Parathyroid adenoma (tissue), 2 donors: ENCODE data around the gene VCP.
"Not testable (repeated sequence)": the region's sequence is repeated elsewhere in the genome, so short reads cannot be mapped to it uniquely, and the experiment has no call there.

ENCODE experiments used
- H2AFZ ChIP-seq: fragments of 300-600 bp; sonication (generic); one replicate; pipeline ENCODE4 v1.7.0; 2017; ENCODE audit warnings: antibody characterized with exemption, mild to moderate bottlenecking
- H3K27ac ChIP-seq: fragments of 300-600 bp; sonication (generic); one replicate; pipeline ENCODE4 v1.7.0; 2017
- H3K27me3 ChIP-seq: fragments of 300-600 bp; sonication (generic); one replicate; pipeline ENCODE4 v1.7.0; 2017; ENCODE audit warnings: low read length; ENCODE audit not compliant: control insufficient read depth, insufficient read depth
- H3K36me3 ChIP-seq: fragments of 300-600 bp; sonication (generic); one replicate; pipeline ENCODE4 v1.7.0; 2017; ENCODE audit warnings: low read length; ENCODE audit not compliant: control insufficient read depth, insufficient read depth
- H3K4me1 ChIP-seq: fragments of 300-600 bp; sonication (generic); one replicate; pipeline ENCODE4 v1.7.0; 2017; ENCODE audit warnings: control low read depth
- H3K4me2 ChIP-seq: fragments of 300-600 bp; sonication (generic); one replicate; pipeline ENCODE4 v1.7.0; 2017; ENCODE audit warnings: low read length
- H3K4me3 ChIP-seq: fragments of 300-600 bp; sonication (generic); one replicate; pipeline ENCODE4 v1.7.0; 2017; ENCODE audit warnings: low read depth, low read length
- H3K79me2 ChIP-seq: fragments of 300-600 bp; sonication (generic); one replicate; pipeline ENCODE4 v1.7.0; 2017; ENCODE audit warnings: control low read depth
- H3K9ac ChIP-seq: fragments of 300-600 bp; sonication (generic); one replicate; pipeline ENCODE4 v1.7.0; 2017; ENCODE audit warnings: mild to moderate bottlenecking
- H3K9me3 ChIP-seq: fragments of 300-600 bp; sonication (generic); one replicate; pipeline ENCODE4 v1.7.0; 2017; ENCODE audit warnings: low read length; ENCODE audit not compliant: control insufficient read depth
- CTCF ChIP-seq: fragments of 300-600 bp; sonication (generic); IDR thresholded peaks from one replicate; pipeline ENCODE4 v1.7.0; 2017; ENCODE audit warnings: antibody characterized with exemption, mild to moderate bottlenecking
- donor health status: primary hyperparathyroidism.

Gene VCP

GRCh38 chr9:35027374-35027773, 45.1 kb downstream of the VCP start:
- Histone ChIP-seq H3K27ac (no peak overlapping the region), H3K9ac (no peak overlapping the region), H3K27me3 (no peaks in the 10 kb centered on the region), H2AFZ (no peak overlapping the region), H3K36me3 (no peaks in the 10 kb centered on the region), H3K4me2 (no peak overlapping the region), H3K4me3 (no peak overlapping the region), H3K9me3 (no peaks in the 10 kb centered on the region), H3K79me2 (no peaks in the 10 kb centered on the region), H3K4me1 (peaks cover 8% of the 10 kb centered on the region)
- TF ChIP-seq CTCF, result no peak

GRCh38 chr9:35026671-35027070, 45.8 kb downstream of the VCP start:
- Histone ChIP-seq H3K9me3 (no peaks in the 10 kb centered on the region), H3K27ac (no peak overlapping the region), H3K9ac (no peak overlapping the region), H3K27me3 (no peaks in the 10 kb centered on the region), H3K4me3 (no peak overlapping the region), H3K4me2 (no peak overlapping the region), H3K79me2 (no peaks in the 10 kb centered on the region), H3K4me1 (peaks cover 8% of the 10 kb centered on the region), H3K36me3 (no peaks in the 10 kb centered on the region), H2AFZ (no peak overlapping the region)
- TF ChIP-seq CTCF, result no peak

- H3K4me3 ChIP-seq, H3K36me3 ChIP-seq, H3K4me1 ChIP-seq, H3K9ac ChIP-seq, H3K79me2 ChIP-seq, H3K27ac ChIP-seq, H3K4me2 ChIP-seq, H2AFZ ChIP-seq, H3K27me3 ChIP-seq, H3K9me3 ChIP-seq: not testable (repeated sequence)
These were observed 49.0 kb downstream of the VCP start for GRCh38 chr9:35023443-35023842.

- H3K9me3 ChIP-seq, result no peaks in the 10 kb centered on the region
- H3K36me3 ChIP-seq, result no peaks in the 10 kb centered on the region
- H3K4me1 ChIP-seq, result no peaks in the 10 kb centered on the region
- H3K9ac ChIP-seq, result no peak overlapping the region
- no peak overlapping the region for H3K4me2 ChIP-seq
- TF ChIP-seq CTCF, result no peak
- H3K79me2 ChIP-seq, result no peaks in the 10 kb centered on the region
- H3K27me3 ChIP-seq, result no peaks in the 10 kb centered on the region
- no peak overlapping the region for H3K27ac ChIP-seq
- H3K4me3 ChIP-seq, result no peak overlapping the region
- H2AFZ ChIP-seq, result no peak overlapping the region
These were observed 57.9 kb downstream of the VCP start for GRCh38 chr9:35014517-35014916.

- TF ChIP-seq CTCF, result no peak
- H3K79me2 ChIP-seq, result no peaks in the 10 kb centered on the region
- no peaks in the 10 kb centered on the region for H3K36me3 ChIP-seq
These were observed 62.0 kb downstream of the VCP start for GRCh38 chr9:35010351-35010958.

More at GRCh38 chr9:35010351-35010958, 62.0 kb downstream of the VCP start:
- Histone ChIP-seq H3K9me3 (no peaks in the 10 kb centered on the region), H3K4me1 (no peaks in the 10 kb centered on the region), H3K9ac (no peak overlapping the region), H3K27me3 (no peaks in the 10 kb centered on the region), H2AFZ (no peak overlapping the region), H3K27ac (no peak overlapping the region), H3K4me3 (no peak overlapping the region), H3K4me2 (no peak overlapping the region)
